Measurements from ENCODE around the gene NAT8L.

NAT8L gene

GRCh38 chr4:2069161-2069971 is 10.2 kb downstream of the NAT8L start:
- Histone ChIP-seq H3F3A (ENCODE audit: insufficient read depth) (no peaks in the 10 kb centered on the region), H4K20me1 (ENCODE audit: low read depth, low read length) (no peaks in the 10 kb centered on the region; the same call in 1 of the 2 replicates), H3K9ac (ENCODE audit: low read length) (no peak overlapping the region), H3K27me3 (ENCODE audit: low read length) (no peaks in the 10 kb centered on the region), H3K4me3 (ENCODE audit: insufficient read depth, low read length, poor library complexity, severe bottlenecking) (no peak overlapping the region), H3K36me3 (ENCODE audit: low read length) (no peaks in the 10 kb centered on the region), H3K9me2 (replicated peaks; ENCODE audit: insufficient read depth, low read length) (no peaks in the 10 kb centered on the region), H3K4me2 (ENCODE audit: low read depth, low read length, poor library complexity, severe bottlenecking) (no peak overlapping the region), H3K9me3 (ENCODE audit: insufficient read depth, low read length) (no peaks in the 10 kb centered on the region), H2AFZ (ENCODE audit: low read depth, low read length, severe bottlenecking) (no peak overlapping the region), H3K79me2 (ENCODE audit: insufficient read depth, low read length) (no peaks in the 10 kb centered on the region), H3K27ac (ENCODE audit: low read depth, low read length) (no peak overlapping the region)
- TF ChIP-seq EZH2phosphoT487 (conservative IDR thresholded peaks at IDR 0.05; ENCODE audit: low read length) = no peak
- no peak for TF ChIP-seq CTCF (IDR thresholded peaks at IDR 0.05; ENCODE audit: insufficient read depth, low read length, poor library complexity, severe bottlenecking)

GRCh38 chr4:2069986-2070385 is 10.9 kb downstream of the NAT8L start:
- Histone ChIP-seq H3K27ac (ENCODE audit: low read depth, low read length) (no peak overlapping the region), H4K20me1 (ENCODE audit: low read depth, low read length) (no peaks in the 10 kb centered on the region; the same call in 1 of the 2 replicates), H3K27me3 (ENCODE audit: low read length) (no peaks in the 10 kb centered on the region), H3K4me3 (ENCODE audit: insufficient read depth, low read length, poor library complexity, severe bottlenecking) (no peak overlapping the region), H3K9ac (ENCODE audit: low read length) (no peak overlapping the region), H3F3A (ENCODE audit: insufficient read depth) (no peaks in the 10 kb centered on the region), H3K9me2 (replicated peaks; ENCODE audit: insufficient read depth, low read length) (no peaks in the 10 kb centered on the region), H3K79me2 (ENCODE audit: insufficient read depth, low read length) (no peaks in the 10 kb centered on the region), H3K4me2 (ENCODE audit: low read depth, low read length, poor library complexity, severe bottlenecking) (no peak overlapping the region), H3K36me3 (ENCODE audit: low read length) (no peaks in the 10 kb centered on the region), H3K9me3 (ENCODE audit: insufficient read depth, low read length) (no peaks in the 10 kb centered on the region), H2AFZ (ENCODE audit: low read depth, low read length, severe bottlenecking) (no peak overlapping the region)
- no peak for TF ChIP-seq EZH2phosphoT487 (conservative IDR thresholded peaks at IDR 0.05; ENCODE audit: low read length)
- no peak for TF ChIP-seq CTCF (IDR thresholded peaks at IDR 0.05; ENCODE audit: insufficient read depth, low read length, poor library complexity, severe bottlenecking)

GRCh38 chr4:2070421-2071251 is 11.5 kb downstream of the NAT8L start:
- no peaks in the 10 kb centered on the region for H3K9me2 ChIP-seq (replicated peaks; ENCODE audit: insufficient read depth, low read length)
- no peaks in the 10 kb centered on the region for H3K79me2 ChIP-seq (ENCODE audit: insufficient read depth, low read length)
- H3K4me2 ChIP-seq (ENCODE audit: low read depth, low read length, poor library complexity, severe bottlenecking) = no peak overlapping the region
- no peak overlapping the region for H3K4me3 ChIP-seq (ENCODE audit: insufficient read depth, low read length, poor library complexity, severe bottlenecking)
- no peak overlapping the region for H3K9ac ChIP-seq (ENCODE audit: low read length)
- no peaks in the 10 kb centered on the region for H3K9me3 ChIP-seq (ENCODE audit: insufficient read depth, low read length)
- H4K20me1 ChIP-seq (ENCODE audit: low read depth, low read length) = no peaks in the 10 kb centered on the region; the same call in 1 of the 2 replicates
- no peaks in the 10 kb centered on the region for H3K36me3 ChIP-seq (ENCODE audit: low read length)
- no peak overlapping the region for H3K27ac ChIP-seq (ENCODE audit: low read depth, low read length)
- H3F3A ChIP-seq (ENCODE audit: insufficient read depth) = no peaks in the 10 kb centered on the region
- TF ChIP-seq CTCF (IDR thresholded peaks at IDR 0.05; ENCODE audit: insufficient read depth, low read length, poor library complexity, severe bottlenecking) (no peak), EZH2phosphoT487 (conservative IDR thresholded peaks at IDR 0.05; ENCODE audit: low read length) (no peak)
- no peaks in the 10 kb centered on the region for H3K27me3 ChIP-seq (ENCODE audit: low read length)
- no peak overlapping the region for H2AFZ ChIP-seq (ENCODE audit: low read depth, low read length, severe bottlenecking)

Measured in SU-DHL-6 (cell line).